ENCODE measurements around the gene AP5S1.

Gene AP5S1

GRCh38 chr20:3803854-3804253 lies 16.5 kb upstream of the AP5S1 start:
- H3K27ac ChIP-seq (replicated peaks): no peak overlapping the region

GRCh38 chr20:3804254-3804751 lies 16.0 kb upstream of the AP5S1 start:
- DNase-seq (ENCODE audit: low read depth in 1 of 2, low spot score in 1 of 2): no peak
- no peak overlapping the region for H3K27ac ChIP-seq (replicated peaks)
- TF ChIP-seq, protein P1, sequence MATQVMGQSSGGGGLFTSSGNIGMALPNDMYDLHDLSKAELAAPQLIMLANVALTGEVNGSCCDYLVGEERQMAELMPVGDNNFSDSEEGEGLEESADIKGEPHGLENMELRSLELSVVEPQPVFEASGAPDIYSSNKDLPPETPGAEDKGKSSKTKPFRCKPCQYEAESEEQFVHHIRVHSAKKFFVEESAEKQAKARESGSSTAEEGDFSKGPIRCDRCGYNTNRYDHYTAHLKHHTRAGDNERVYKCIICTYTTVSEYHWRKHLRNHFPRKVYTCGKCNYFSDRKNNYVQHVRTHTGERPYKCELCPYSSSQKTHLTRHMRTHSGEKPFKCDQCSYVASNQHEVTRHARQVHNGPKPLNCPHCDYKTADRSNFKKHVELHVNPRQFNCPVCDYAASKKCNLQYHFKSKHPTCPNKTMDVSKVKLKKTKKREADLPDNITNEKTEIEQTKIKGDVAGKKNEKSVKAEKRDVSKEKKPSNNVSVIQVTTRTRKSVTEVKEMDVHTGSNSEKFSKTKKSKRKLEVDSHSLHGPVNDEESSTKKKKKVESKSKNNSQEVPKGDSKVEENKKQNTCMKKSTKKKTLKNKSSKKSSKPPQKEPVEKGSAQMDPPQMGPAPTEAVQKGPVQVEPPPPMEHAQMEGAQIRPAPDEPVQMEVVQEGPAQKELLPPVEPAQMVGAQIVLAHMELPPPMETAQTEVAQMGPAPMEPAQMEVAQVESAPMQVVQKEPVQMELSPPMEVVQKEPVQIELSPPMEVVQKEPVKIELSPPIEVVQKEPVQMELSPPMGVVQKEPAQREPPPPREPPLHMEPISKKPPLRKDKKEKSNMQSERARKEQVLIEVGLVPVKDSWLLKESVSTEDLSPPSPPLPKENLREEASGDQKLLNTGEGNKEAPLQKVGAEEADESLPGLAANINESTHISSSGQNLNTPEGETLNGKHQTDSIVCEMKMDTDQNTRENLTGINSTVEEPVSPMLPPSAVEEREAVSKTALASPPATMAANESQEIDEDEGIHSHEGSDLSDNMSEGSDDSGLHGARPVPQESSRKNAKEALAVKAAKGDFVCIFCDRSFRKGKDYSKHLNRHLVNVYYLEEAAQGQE (IDR thresholded peaks at IDR 0.05; ENCODE audit: insufficient replicate concordance, low read depth): no peak
- no peak for TF ChIP-seq POLR2AphosphoS5 (IDR thresholded peaks at IDR 0.05; ENCODE audit: low read depth)
- TF ChIP-seq GABPA (IDR thresholded peaks at IDR 0.05; ENCODE audit: low read depth): no peak
- TF ChIP-seq SPI1 (IDR thresholded peaks at IDR 0.05; ENCODE audit: borderline replicate concordance, low read depth): no peak
- TF ChIP-seq CTCF (IDR thresholded peaks at IDR 0.05; ENCODE audit: insufficient read depth, low read length): no peak
- H3K4me3 ChIP-seq (replicated peaks; ENCODE audit: insufficient read depth, low read length): no peak overlapping the region
- H3K27me3 ChIP-seq (ENCODE audit: insufficient read depth, poor library complexity, severe bottlenecking): no peaks in the 10 kb centered on the region

More at GRCh38 chr20:3803854-3804253, 16.5 kb upstream of the AP5S1 start:
- TF ChIP-seq, protein P1 (IDR thresholded peaks at IDR 0.05; ENCODE audit: insufficient replicate concordance, low read depth): no peak
- TF ChIP-seq GABPA (IDR thresholded peaks at IDR 0.05; ENCODE audit: low read depth): no peak
- TF ChIP-seq SPI1 (IDR thresholded peaks at IDR 0.05; ENCODE audit: borderline replicate concordance, low read depth): no peak
- DNase-seq (ENCODE audit: low read depth in 1 of 2, low spot score in 1 of 2): no peak
- no peaks in the 10 kb centered on the region for H3K27me3 ChIP-seq (ENCODE audit: insufficient read depth, poor library complexity, severe bottlenecking)
- H3K4me3 ChIP-seq (replicated peaks; ENCODE audit: insufficient read depth, low read length): no peak overlapping the region

GRCh38 chr20:3804781-3805180 lies 15.6 kb upstream of the AP5S1 start:
- H3K4me3 ChIP-seq (replicated peaks; ENCODE audit: insufficient read depth, low read length): no peak overlapping the region
- no peak overlapping the region for H3K27ac ChIP-seq (replicated peaks)
- H3K27me3 ChIP-seq (ENCODE audit: insufficient read depth, poor library complexity, severe bottlenecking): no peaks in the 10 kb centered on the region
- DNase-seq (ENCODE audit: low read depth in 1 of 2, low spot score in 1 of 2): no peak
- TF ChIP-seq SPI1 (IDR thresholded peaks at IDR 0.05; ENCODE audit: borderline replicate concordance, low read depth) (no peak), CTCF (IDR thresholded peaks at IDR 0.05; ENCODE audit: insufficient read depth, low read length) (no peak), GABPA (IDR thresholded peaks at IDR 0.05; ENCODE audit: low read depth) (no peak), POLR2AphosphoS5 (IDR thresholded peaks at IDR 0.05; ENCODE audit: low read depth) (no peak)
- TF ChIP-seq, protein P1 (IDR thresholded peaks at IDR 0.05; ENCODE audit: insufficient replicate concordance, low read depth): no peak

All from HL-60 (cell line).